Motor neuron (in vitro differentiated cells): Measurements from ENCODE around the gene ZMYND8. TPM values are rescaled to one million over a fixed set of nuclear protein-coding genes. Genes with fewer than 3 reads are reported as not detected.

ENCODE experiments used
- ATAC-seq, 8 experiments: fragments of 200-7000 bp; cut with Tn5 transposase; replicated peaks in 6 of 8; 2 replicates each; pipeline ENCODE4 v1.8.0; 2021; ENCODE audit warnings: mild to moderate bottlenecking in 8 of 8, moderate library complexity in 8 of 8
- H3K27ac ChIP-seq, 2 donors: fragments of 250-450 bp; sonication (Bioruptor Pico); 2 replicates each; pipeline ENCODE4 v1.9.0; 2021; ENCODE audit warnings: antibody characterized with exemption in 2 of 2, mild to moderate bottlenecking in 2 of 2, moderate library complexity in 1 of 2
- H3K4me1 ChIP-seq, 2 donors: fragments of 250-450 bp; sonication (Bioruptor Pico); replicated peaks in 1 of 2; 2 replicates each; pipeline ENCODE4 v1.6.1; 2021; ENCODE audit warnings: antibody characterized with exemption in 2 of 2, mild to moderate bottlenecking in 2 of 2, moderate library complexity in 1 of 2
- H3K4me3 ChIP-seq, 5 donors: fragments of 250-450 bp; sonication (Bioruptor Pico); 2 replicates each; pipeline ENCODE4 v1.9.0; 2021; ENCODE audit warnings: antibody characterized with exemption in 5 of 5, mild to moderate bottlenecking in 5 of 5, moderate library complexity in 4 of 5
- WGBS, 10 experiments: fragments of 450-650 bp; shearing (Covaris generic); methylation state at CpG; one replicate each; pipeline ENCODE4 v1.0.0; 2022; 5-methylcytosine and 5-hydroxymethylcytosine counted together
- in situ Hi-C, 9 experiments: fragments of 400-800 bp; cut with MboI; loops; one replicate each; pipeline ENCODE4 v1.15.0; 2021; ENCODE audit warnings: low sequenced_read_pairs in 9 of 9, low pct_unique_long_range_greater_than_20kb in 2 of 9; ENCODE audit not compliant: unreplicated experiment in 9 of 9
- total RNA-seq, 8 experiments: library from RNA; unstranded; fragments of 300-600 nt; gene quantifications; 2 replicates each; pipeline versions ENCODE4 v1.2.3 to v1.2.4, GENCODE V29; 2022

Gene ZMYND8
- total RNA-seq, 8 experiments from 2014 or later, result 18.1 to 90.8 (median 36.7) TPM

GRCh38 chr20:47355489-47356219, 845 bp downstream of the ZMYND8 start:
- WGBS, 10 experiments, result 0% methylated on average over 1 to 2 of the region's 2 CpGs; no CpG with 5 or more reads in 8 of the 10 experiments
- in situ Hi-C loops, result no loop called here
- Histone ChIP-seq H3K27ac (peak overlapping the region; percentile 98), H3K4me1 (peaks cover 89 to 97% of the 10 kb centered on the region in 2 donors), H3K4me3 (peak overlapping the region; percentile 15 to 40 (median 29))
- no peak for ATAC-seq

- in situ Hi-C loops, result no loop called here
- ATAC-seq, result no peak
- peaks cover 89 to 97% of the 10 kb centered on the region in 2 donors for H3K4me1 ChIP-seq
- H3K27ac ChIP-seq, result peak overlapping the region; percentile 98
- H3K4me3 ChIP-seq, result peak overlapping the region; percentile 4 to 40 (median 29)
- 7 to 60% (median 25%) methylated on average over 2 to 4 of the region's 4 CpGs; no CpG with 5 or more reads in 1 of the 10 experiments for WGBS, 10 experiments
Observed at GRCh38 chr20:47354714-47355488, 1.6 kb downstream of the ZMYND8 start.

GRCh38 chr20:47354464-47354713, 2.1 kb downstream of the ZMYND8 start:
- ATAC-seq, result no peak
- WGBS, 10 experiments, result 0 to 29% (median 16%) methylated on average over 1 to 2 of the region's 2 CpGs; no CpG with 5 or more reads in 4 of the 10 experiments
- in situ Hi-C loops, result no loop called here
- Histone ChIP-seq H3K4me3 (peak overlapping the region; percentile 5 to 40 (median 29)), H3K27ac (peak overlapping the region; percentile 98), H3K4me1 (peaks cover 89 to 97% of the 10 kb centered on the region in 2 donors)

GRCh38 chr20:47353692-47354463, 2.6 kb downstream of the ZMYND8 start:
- H3K27ac ChIP-seq, result peak overlapping the region; percentile 98
- peak overlapping the region; percentile 5 to 40 (median 29) for H3K4me3 ChIP-seq
- no peak for ATAC-seq
- H3K4me1 ChIP-seq, result peaks cover 89 to 97% of the 10 kb centered on the region in 2 donors
- in situ Hi-C loops, result no loop called here
- WGBS, 10 experiments, result 0 to 64% (median 8%) methylated on average over 1 to 6 of the region's 7 CpGs

GRCh38 chr20:47353239-47353691, 3.2 kb downstream of the ZMYND8 start:
- Histone ChIP-seq H3K4me3 (peak overlapping the region in 4 of 5 donors; percentile 26 to 40 (median 32)), H3K4me1 (peaks cover 89 to 97% of the 10 kb centered on the region in 2 donors), H3K27ac (peak overlapping the region; percentile 98)
- ATAC-seq, result no peak
- 11 to 96% (median 31%) methylated on average over 1 to 3 of the region's 3 CpGs for WGBS, 10 experiments
- in situ Hi-C loops, result no loop called here

- Histone ChIP-seq H3K4me1 (peaks cover 89 to 97% of the 10 kb centered on the region in 2 donors), H3K4me3 (peak overlapping the region; percentile 3 to 40 (median 29)), H3K27ac (peak overlapping the region; percentile 98)
- ATAC-seq, result peak in 5 of 8 experiments; percentile 28 to 39 (median 33)
- in situ Hi-C loops, result no loop called here
- 8 to 88% (median 19%) methylated on average over 1 to 13 of the region's 13 CpGs; no CpG with 5 or more reads in 1 of the 10 experiments for WGBS, 10 experiments
Observed at GRCh38 chr20:47352332-47353238, 3.9 kb downstream of the ZMYND8 start.

GRCh38 chr20:47351643-47352331, 4.7 kb downstream of the ZMYND8 start:
- H3K27ac ChIP-seq, result peak overlapping the region; percentile 98
- peak overlapping the region; percentile 3 to 40 (median 29) for H3K4me3 ChIP-seq
- H3K4me1 ChIP-seq, result peaks cover 86 to 94% of the 10 kb centered on the region in 2 donors
- in situ Hi-C loops, result no loop called here
- 0 to 100% (median 36%) methylated on average over 1 to 7 of the region's 10 CpGs for WGBS, 10 experiments
- peak in 4 of 8 experiments; percentile 1 to 26 (median 5) for ATAC-seq

- in situ Hi-C loops, result no loop called here
- Histone ChIP-seq H3K4me1 (peaks cover 81 to 86% of the 10 kb centered on the region in 2 donors), H3K27ac (peak overlapping the region; percentile 98), H3K4me3 (peak overlapping the region in 4 of 5 donors; percentile 26 to 40 (median 32))
- no peak for ATAC-seq
- 23 to 93% (median 39%) methylated on average over 1 to 4 of the region's 4 CpGs for WGBS, 10 experiments
Observed at GRCh38 chr20:47350691-47351545, 5.6 kb downstream of the ZMYND8 start.

- peaks cover 77 to 80% of the 10 kb centered on the region in 2 donors for H3K4me1 ChIP-seq
- no peak for ATAC-seq
- peak overlapping the region in 4 of 5 donors; percentile 26 to 40 (median 32) for H3K4me3 ChIP-seq
- WGBS, 10 experiments, result 21 to 92% (median 40%) methylated on average over 1 to 4 of the region's 4 CpGs; no CpG with 5 or more reads in 1 of the 10 experiments
- peak overlapping the region; percentile 98 for H3K27ac ChIP-seq
- in situ Hi-C loops, result no loop called here
Observed at GRCh38 chr20:47350181-47350550, 6.3 kb downstream of the ZMYND8 start.

- Histone ChIP-seq H3K27ac (peak overlapping the region; percentile 15 to 98), H3K4me3 (peak overlapping the region in 4 of 5 donors; percentile 5 to 40 (median 32)), H3K4me1 (peaks cover 73 to 74% of the 10 kb centered on the region in 2 donors)
- WGBS, 10 experiments, result 19 to 76% (median 40%) methylated on average over 2 to 7 of the region's 7 CpGs
- peak in 1 of 8 experiments; percentile 2 for ATAC-seq
- in situ Hi-C loops, result no loop called here
Observed at GRCh38 chr20:47349365-47350180, 6.9 kb downstream of the ZMYND8 start.
